LNCaP clone FGC (cell line): ENCODE data around the gene TRAPPC14.
A peak's percentile ranks its signal among the peaks of the same experiment; 100 is the strongest.
"Not testable (repeated sequence)": the region's sequence is repeated elsewhere in the genome, so short reads cannot be mapped to it uniquely, and the experiment has no call there.

Experiments
- DNase-seq: peaks from one replicate; pipeline ENCODE4 v3.0.0-alpha.2; 2011; ENCODE audit warnings: low read depth
- H3K4me3 ChIP-seq: 2 replicates; pipeline ENCODE4 v1.5.1; 2011; ENCODE audit warnings: mild to moderate bottlenecking, low read depth, low read length, control low read depth
- CTCF ChIP-seq: IDR thresholded peaks from 2 replicates; pipeline ENCODE4 v1.5.1; 2012; ENCODE audit warnings: mild to moderate bottlenecking; ENCODE audit not compliant: control insufficient read depth, insufficient read depth; ENCODE audit errors: extremely low read depth

Gene TRAPPC14

GRCh38 chr7:100148559-100149328, 9.8 kb downstream of the TRAPPC14 start, which contains the start of gene LAMTOR4:
Gene LAMTOR4, plus strand, starts transcription at chr7:100148918. Its CDS starts 55 bp downstream, at chr7:100148973.
- H3K4me3 ChIP-seq = peak within 1 kb of the TSS; percentile 99
- no peak for TF ChIP-seq CTCF

GRCh38 chr7:100148225-100148558, 10.3 kb downstream of the TRAPPC14 start:
- H3K4me3 ChIP-seq = peak overlapping the region; percentile 99

More at GRCh38 chr7:100148559-100149328, 9.8 kb downstream of the TRAPPC14 start, which contains the start of gene LAMTOR4:
- DNase-seq = peak; percentile 99

GRCh38 chr7:100147278-100147677, 11.2 kb downstream of the TRAPPC14 start:
- DNase-seq = no peak
- no peak for TF ChIP-seq CTCF
- H3K4me3 ChIP-seq = no peak overlapping the region

More at GRCh38 chr7:100148225-100148558, 10.3 kb downstream of the TRAPPC14 start:
- no peak for DNase-seq
- TF ChIP-seq CTCF = no peak

- H3K4me3 ChIP-seq, DNase-seq: not testable (repeated sequence)
Measured at GRCh38 chr7:100146350-100146749, 12.2 kb downstream of the TRAPPC14 start.

- TF ChIP-seq CTCF = no peak
- no peak overlapping the region for H3K4me3 ChIP-seq
- no peak for DNase-seq
Measured at GRCh38 chr7:100142461-100142860, 16.1 kb downstream of the TRAPPC14 start.

GRCh38 chr7:100141555-100141949, 17.0 kb downstream of the TRAPPC14 start:
- no peak for TF ChIP-seq CTCF
- no peak overlapping the region for H3K4me3 ChIP-seq
- no peak for DNase-seq

GRCh38 chr7:100137851-100138760, 20.4 kb downstream of the TRAPPC14 start:
- no peak overlapping the region for H3K4me3 ChIP-seq
- no peak for DNase-seq
- no peak for TF ChIP-seq CTCF
